K562 (cell line): ENCODE results near the gene BMAL2. TPM values are rescaled to one million over a fixed set of nuclear protein-coding genes. Genes with fewer than 3 reads are reported as not detected.

Experiments
- ATAC-seq: fragments of 200-7000 bp; cut with Tn5 transposase; 3 replicates; pipeline ENCODE4 v1.9.1; 2020; ENCODE audit warnings: moderate library complexity
- Bru-seq: library from RNA; stranded (reverse); fragments of 400-500 nt; gene quantifications from one replicate; lab custom pipeline; 2021; lab: Mats Ljungman, UMichigan
- BruChase-seq, 2 experiments: library from RNA; stranded (reverse); fragments of 400-500 nt; gene quantifications; one replicate each; lab custom pipeline; 2021; lab: Mats Ljungman, UMichigan
- BruUV-seq: library from RNA; stranded (reverse); fragments of 400-500 nt; replicated peaks from 2 replicates; lab custom pipeline; 2021; lab: Mats Ljungman, UMichigan
- CTCF ChIA-PET: fragments of 300-600 bp; formaldehyde crosslinking; extraction: SDS; loops from one replicate; lab custom pipeline; 2021; ENCODE audit warnings: low intra/inter-chr PET ratio; lab: Yijun Ruan, JAX
- POLR2A ChIA-PET: fragments of 300-600, 350-650 bp; sonication (Branson Sonifier 250); formaldehyde crosslinking; extraction: SDS; loops from one replicate; lab custom pipeline; 2021; ENCODE audit warnings: antibody characterized with exemption, inconsistent platforms; lab: Yijun Ruan, JAX
- DNase-seq, 4 experiments: peaks; one replicate each; pipeline versions ENCODE4 v3.0.0 to v3.0.0-alpha.2; 2011 to 2018; ENCODE audit warnings: low spot score in 3 of 4, mixed read lengths in 3 of 4; ENCODE audit errors: extremely low read depth in 1 of 4
- FAIRE-seq: peaks from 2 replicates; lab custom pipeline; 2011; peaks lifted over from hg19 to GRCh38; lab: Jason Lieb, UNC
- H2AFZ ChIP-seq: 2 replicates; pipeline ENCODE4 v1.6.0; 2011; ENCODE audit warnings: low read depth, low read length, control low read depth, inconsistent platforms
- H3K27ac ChIP-seq: fragments of 200-600 bp; 3 replicates; pipeline ENCODE4 v1.8.0; 2011; ENCODE audit warnings: low read depth, mild to moderate bottlenecking, control low read depth, inconsistent platforms, low read length, moderate library complexity, mixed read lengths; ENCODE audit errors: extremely low read depth
- H3K27me3 ChIP-seq, 2 experiments: fragments of 300-600 bp in 1 of 2; 2 replicates in 1 of 2; 3 replicates in 1 of 2; pipeline versions ENCODE4 v1.6.0 to v1.8.0; 2011; ENCODE audit warnings: inconsistent platforms in 2 of 2, low read length in 2 of 2, mild to moderate bottlenecking in 1 of 2, mixed read lengths in 1 of 2, moderate library complexity in 1 of 2; ENCODE audit not compliant: control insufficient read depth in 2 of 2, insufficient read depth in 2 of 2
- H3K36me3 ChIP-seq: fragments of 300-600 bp; 3 replicates; pipeline ENCODE4 v1.8.0; 2011; ENCODE audit warnings: mild to moderate bottlenecking, low read length, inconsistent platforms; ENCODE audit not compliant: control insufficient read depth, insufficient read depth
- H3K4me1 ChIP-seq, 2 experiments: fragments of 200-600 bp in 1 of 2; replicated peaks in 1 of 2; 2 replicates in 1 of 2; 3 replicates in 1 of 2; pipeline versions ENCODE4 v1.5.1 to v1.8.0; 2011; ENCODE audit warnings: inconsistent platforms in 2 of 2, low read length in 2 of 2, mild to moderate bottlenecking in 1 of 2, mixed read lengths in 1 of 2, moderate library complexity in 1 of 2; ENCODE audit not compliant: control insufficient read depth in 2 of 2, insufficient read depth in 2 of 2
- H3K4me2 ChIP-seq: 2 replicates; pipeline ENCODE4 v1.6.1; 2011; ENCODE audit warnings: low read length, control low read depth, inconsistent platforms, mixed read lengths; ENCODE audit not compliant: insufficient read depth
- H3K4me3 ChIP-seq: fragments of 200-600 bp; sonication (generic), shearing (Covaris generic); 2 replicates; pipeline ENCODE4 v1.5.1; 2016; ENCODE audit warnings: control low read depth, inconsistent platforms
- H3K79me2 ChIP-seq: fragments of 200-600 bp; 3 replicates; pipeline ENCODE4 v1.8.0; 2011; ENCODE audit warnings: low read length, inconsistent platforms; ENCODE audit not compliant: control insufficient read depth, insufficient read depth
- H3K9ac ChIP-seq, 2 experiments: 2 replicates each; pipeline versions ENCODE4 v1.6.0 to v1.6.1; 2011; ENCODE audit warnings: low read depth in 2 of 2, low read length in 2 of 2, control low read depth in 1 of 2, inconsistent platforms in 1 of 2, mild to moderate bottlenecking in 1 of 2, mixed read lengths in 1 of 2; ENCODE audit not compliant: insufficient read depth in 1 of 2
- H3K9me1 ChIP-seq: one replicate; pipeline ENCODE4 v1.6.0; 2011; ENCODE audit warnings: inconsistent platforms, mild to moderate bottlenecking, low read length, moderate library complexity; ENCODE audit not compliant: control insufficient read depth, insufficient read depth
- H3K9me3 ChIP-seq: replicated peaks from 2 replicates; pipeline ENCODE4 v1.5.1; 2011; ENCODE audit warnings: low read depth, low read length, inconsistent platforms; ENCODE audit not compliant: control insufficient read depth, insufficient read depth
- H4K20me1 ChIP-seq: replicated peaks from 2 replicates; pipeline ENCODE4 v1.6.1; 2011; ENCODE audit warnings: low read length, inconsistent platforms, mixed read lengths; ENCODE audit not compliant: control insufficient read depth, insufficient read depth
- EWSR1 ChIP-seq: fragments of 450-650 bp; IDR thresholded peaks from 2 replicates; pipeline ENCODE4 v1.6.1; 2018; ENCODE audit warnings: borderline replicate concordance, mild to moderate bottlenecking, low read depth, moderate library complexity; ENCODE audit not compliant: partially characterized antibody
- HNRNPK ChIP-seq: fragments of 200-400 bp; formaldehyde crosslinking; IDR thresholded peaks from one replicate; pipeline ENCODE4 v1.6.1; 2018; ENCODE audit warnings: mild to moderate bottlenecking, low read depth, low read length; ENCODE audit not compliant: poor library complexity, severe bottlenecking
- MLX ChIP-seq, 2 experiments: fragments of 450-650 bp in 1 of 2; sonication (generic) in 1 of 2; formaldehyde crosslinking; conservative IDR thresholded peaks; 2 replicates each; pipeline versions ENCODE4 v1.4.0 to v1.8.1; 2020 to 2022; ENCODE audit warnings: mild to moderate bottlenecking in 1 of 2, missing genetic modification reagents in 1 of 2
- SRF ChIP-seq, 2 experiments: fragments of 250-450, 450-650 bp in 1 of 2; sonication (Bioruptor Pico) in 1 of 2; sonication (generic) in 1 of 2; formaldehyde crosslinking; IDR thresholded peaks; 2 replicates each; pipeline versions ENCODE4 v1.5.0 to v1.5.1; 2020 to 2022; ENCODE audit warnings: mild to moderate bottlenecking in 1 of 2, missing genetic modification reagents in 1 of 2
- TCFL5 ChIP-seq: fragments of 250-450 bp; sonication (Bioruptor Pico); conservative IDR thresholded peaks from 2 replicates; pipeline ENCODE4 v1.6.1; 2021; ENCODE audit warnings: mild to moderate bottlenecking, moderate library complexity, matching md5 sums
- YY1 ChIP-seq, 3 experiments: IDR thresholded peaks; 2 replicates each; pipeline ENCODE4 v1.6.1; 2011; ENCODE audit warnings: low read length in 2 of 3, mild to moderate bottlenecking in 2 of 3, moderate library complexity in 2 of 3, borderline replicate concordance in 1 of 3, control low read depth in 1 of 3, low read depth in 1 of 3; ENCODE audit not compliant: insufficient read depth in 3 of 3, insufficient replicate concordance in 2 of 3, control insufficient read depth in 1 of 3, insufficient read length in 1 of 3; ENCODE audit errors: extremely low read depth in 1 of 3
- ZNF12 ChIP-seq: sonication (generic); formaldehyde crosslinking; IDR thresholded peaks from 2 replicates; pipeline ENCODE4 v1.4.0; 2020; ENCODE audit warnings: mild to moderate bottlenecking, missing genetic modification reagents
- ZNF354B ChIP-seq: fragments of 250-450 bp; sonication (Bioruptor Pico); IDR thresholded peaks from 2 replicates; pipeline ENCODE4 v1.4.0; 2020
- ZNF561 ChIP-seq: fragments of 450-650 bp; formaldehyde crosslinking; conservative IDR thresholded peaks from 2 replicates; pipeline ENCODE4 v1.4.0; 2020; ENCODE audit warnings: mild to moderate bottlenecking, moderate library complexity
- ZNF707 ChIP-seq: fragments of 250-450 bp; sonication (Bioruptor Pico); conservative IDR thresholded peaks from 2 replicates; pipeline ENCODE4 v1.8.0; 2022; ENCODE audit warnings: inconsistent platforms, mild to moderate bottlenecking, moderate library complexity
- ZNF766 ChIP-seq: fragments of 200-800 bp; sonication (Bioruptor generic); conservative IDR thresholded peaks from 2 replicates; pipeline ENCODE4 v1.6.1; 2016; ENCODE audit warnings: missing genetic modification characterization, missing compliant biosample characterization
- WGBS: fragments of 100-300 bp; shearing (Covaris generic); methylation state at CpG from one replicate; pipeline ENCODE4 v1.1.6; 2016; ENCODE audit warnings: low coverage, mixed read lengths; ENCODE audit not compliant: insufficient coverage; ENCODE audit errors: missing lambda C conversion rate; 5-methylcytosine and 5-hydroxymethylcytosine counted together
- in situ Hi-C: fragments of 300-500 bp; cut with MboI; formaldehyde crosslinking; loops from 4 replicates; pipeline ENCODE4 v1.15.0; 2018; ENCODE audit warnings: inconsistent platforms, mixed read lengths
- intact Hi-C: fragments of 100-400 bp; cut with micrococcal nuclease; formaldehyde crosslinking; loops from 2 replicates; pipeline ENCODE4 v1.14.2; 2022
- long read RNA-seq, 3 experiments: library from polyadenylated mRNA in 2 of 3; library from RNA in 1 of 3; unstranded in 2 of 3; stranded (forward) in 1 of 3; transcript quantifications; one replicate each; pipeline ENCODE4 v2.0.0, GENCODE V29; 2019 to 2022
- polyA minus RNA-seq, 3 experiments: library from RNA; depleted of rRNA, polyadenylated mRNA; stranded (reverse); fragments of >200 nt; gene quantifications; 2 replicates each; pipeline ENCODE4 v1.2.3, GENCODE V29; 2011
- polyA plus RNA-seq, 8 experiments: library from polyadenylated mRNA; depleted of rRNA in 4 of 8; stranded (reverse) in 5 of 8; unstranded in 3 of 8; fragments of >200 nt; fragmentation: Nextera tagmentation in 2 of 8; fragmentation: Illumina TruSeq in 1 of 8; extraction: Ambion mirVana in 2 of 8; extraction: Trizol in 1 of 8; gene quantifications; 2 replicates each; pipeline versions ENCODE4 v1.2.1 to v1.2.3, GENCODE V29; 2011 to 2014; ENCODE audit warnings: inconsistent platforms in 1 of 8, missing spikeins in 1 of 8
- total RNA-seq, 7 experiments: library from RNA; depleted of rRNA in 6 of 7; stranded (reverse); fragments of >200 nt in 6 of 7; fragmentation: Illumina TruSeq in 2 of 7; extraction: Trizol in 2 of 7; gene quantifications; 2 replicates each; pipeline versions ENCODE4 v1.2.1 to v1.2.3, GENCODE V29; 2011 to 2021; ENCODE audit warnings: low replicate concordance in 1 of 7
- TF ChIP-seq, protein P1 (sequence below): fragments of 200-800 bp; sonication (Bioruptor generic); IDR thresholded peaks from 2 replicates; pipeline ENCODE4 v1.6.1; 2017; ENCODE audit warnings: missing genetic modification characterization, missing compliant biosample characterization
- TF ChIP-seq, protein P2 (sequence below): sonication (generic); formaldehyde crosslinking; IDR thresholded peaks from 2 replicates; pipeline ENCODE4 v1.8.0; 2022; ENCODE audit warnings: mild to moderate bottlenecking, missing genetic modification reagents

BMAL2 gene
- not detected in 2 replicates for total RNA-seq (2011; cell fraction: chromatin; rRNA removed; ENCODE audit: low replicate concordance)
- total RNA-seq (2011; cell fraction: nucleolus; rRNA removed), result not detected in 2 replicates
- total RNA-seq (2011; cell fraction: nucleoplasm; rRNA removed), result 0.23 TPM in 1 of 2 replicates, not detected in the other
- total RNA-seq (2014; rRNA removed) (0.16 and 0.50 TPM in 2 replicates), total RNA-seq (2014; rRNA removed; fragmentation: Illumina TruSeq; extraction: Trizol) (0.62 and 0.70 TPM in 2 replicates), total RNA-seq (2015; rRNA removed; fragmentation: Illumina TruSeq; extraction: Trizol) (0.45 and 0.72 TPM in 2 replicates), total RNA-seq (2021) (0.38 and 0.60 TPM in 2 replicates), polyA plus RNA-seq (2011; rRNA removed) (0.16 and 1.1 TPM in 2 replicates), polyA plus RNA-seq (2014; fragmentation: Illumina TruSeq; extraction: Trizol) (0.40 and 0.42 TPM in 2 replicates), polyA plus RNA-seq (2014; fragmentation: Nextera tagmentation; extraction: Ambion mirVana) (under 1 TPM; 0.01 to 0.04 TPM), polyA plus RNA-seq (2014; rRNA removed) (0.13 and 0.17 TPM in 2 replicates), polyA minus RNA-seq (2011; rRNA and poly(A)+ RNA removed) (0.30 and 0.74 TPM in 2 replicates), Bru-seq, nascent RNA (percentile 35 among the genes with signal in this experiment), BruChase-seq, experiment 1, labeled RNA remaining after a 2-hour chase (percentile 32 among the genes with signal in this experiment), BruChase-seq, experiment 2, labeled RNA remaining after a 6-hour chase (percentile 31 among the genes with signal in this experiment)
- polyA plus RNA-seq (2011; cell fraction: cytosol; rRNA removed), result 0.04 TPM in 2 replicates
- polyA plus RNA-seq (2011; cell fraction: nucleus; rRNA removed), result 0.07 and 0.11 TPM in 2 replicates
- polyA plus RNA-seq (2012), result 0.35 and 0.36 TPM in 2 replicates
- 1.5 TPM in 1 of 2 replicates, not detected in the other for polyA minus RNA-seq (2011; cell fraction: cytosol; rRNA and poly(A)+ RNA removed)
- polyA minus RNA-seq (2011; cell fraction: nucleus; rRNA and poly(A)+ RNA removed), result 0.13 TPM in 1 of 2 replicates, not detected in the other
- long read RNA-seq, experiment 1, result 0 reads
- long read RNA-seq, experiment 2, result 0 reads
- long read RNA-seq, experiment 3, result 0 reads

DNA sequence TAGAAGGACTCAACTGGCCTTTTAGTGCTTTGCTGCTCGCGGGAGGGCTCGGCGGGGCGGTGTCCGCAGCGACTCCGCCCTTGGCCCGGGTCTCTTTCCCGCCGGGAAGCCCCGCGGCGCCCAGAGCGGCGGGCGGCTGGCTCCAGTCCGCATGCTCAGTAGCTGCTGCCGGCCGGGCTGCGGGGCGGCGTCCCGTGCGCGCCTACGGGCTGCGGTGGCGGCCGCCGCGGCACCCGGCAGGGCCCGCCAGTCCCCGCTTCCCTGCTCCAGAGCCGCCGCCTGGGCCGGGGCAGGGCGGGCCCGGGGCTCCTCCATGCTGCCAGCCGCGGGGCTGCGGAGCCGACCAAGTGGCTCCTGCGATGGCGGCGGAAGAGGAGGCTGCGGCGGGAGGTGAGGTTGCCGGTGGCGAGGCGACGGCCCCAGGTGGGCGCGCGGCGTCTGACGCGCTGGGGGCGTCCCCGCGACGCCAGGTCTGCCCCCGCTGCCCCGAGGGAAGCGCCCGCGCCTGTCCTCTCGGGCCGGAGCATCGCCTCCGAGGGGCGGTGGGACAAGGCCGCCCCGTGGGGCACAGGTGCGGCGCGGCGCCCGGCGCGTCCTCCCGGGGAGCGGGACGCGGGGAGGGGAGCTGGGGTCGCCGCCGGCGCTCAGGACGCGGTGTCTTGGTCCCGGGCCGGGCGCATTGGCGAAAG is at the start of gene BMAL2:
TSS of gene BMAL2 (plus strand) at position 123 of the 689 bp plus-strand sequence. CDS start at position 360, 237 bp downstream.
- peak; percentile 26 to 52 (median 44) for DNase-seq
- 7% methylated on average over 22 of the region's 96 CpGs for WGBS
- ChIA-PET POLR2A (interaction anchor here (0.7 to 1.1 kb wide), 2 partner anchors 8 to 110 kb away, joined by 3 read pairs; no protein-coding TSS in a partner anchor), CTCF (no interaction called here)
- H3K9me3 ChIP-seq, result no peaks in the 10 kb centered on the region
- peaks cover 11 to 13% of the 10 kb centered on the region in 2 experiments; a peak in 3 of 5 replicates for H3K4me1 ChIP-seq
- H3K79me2 ChIP-seq, result no peaks in the 10 kb centered on the region
- in situ Hi-C loops, result no loop called here
- peak; percentile 73 for ATAC-seq
- peak within 1 kb of the TSS; percentile 63; the same call in 1 of the 2 replicates for H2AFZ ChIP-seq
- intact Hi-C loops, result no loop called here
- H3K9ac ChIP-seq, result peak within 1 kb of the TSS in 1 of 2 experiments; percentile 61; a peak in 2 of 4 replicates
- peak within 1 kb of the TSS; percentile 28 for H3K4me3 ChIP-seq
- no peaks in the 10 kb centered on the region for H3K36me3 ChIP-seq
- FAIRE-seq, result no peak
- H3K27me3 ChIP-seq, result peaks cover 25 to 27% of the 10 kb centered on the region in 2 experiments
- H4K20me1 ChIP-seq, result no peaks in the 10 kb centered on the region
- no peak within 1 kb of the TSS for H3K27ac ChIP-seq
- H3K4me2 ChIP-seq, result peak within 1 kb of the TSS; percentile 41
- no peaks in the 10 kb centered on the region for H3K9me1 ChIP-seq
- no TSS peak for BruUV-seq
- TF ChIP-seq ZNF561 (CRISPR knock-in tag) (no peak), HNRNPK (no peak), TCFL5 (CRISPR knock-in tag) (no peak), ZNF707 (CRISPR knock-in tag) (no peak), ZNF766 (CRISPR knock-in tag) (no peak), ZNF354B (CRISPR knock-in tag) (no peak), EWSR1 (no peak), ZNF12 (no peak), MLX (CRISPR knock-in tag; conservative IDR thresholded peaks at IDR 0.05) (no peak), SRF (CRISPR knock-in tag; IDR thresholded peaks at IDR 0.05) (no peak), YY1 (IDR thresholded peaks at IDR 0.05; ENCODE audit: borderline replicate concordance in 1 of 3, control insufficient read depth in 1 of 3, extremely low read depth in 1 of 3, insufficient read depth in 3 of 3, insufficient read length in 1 of 3, insufficient replicate concordance in 2 of 3, low read depth in 1 of 3, low read length in 2 of 3) (peak in 1 of 3 experiments; percentile 13)
- TF ChIP-seq, protein P1, sequence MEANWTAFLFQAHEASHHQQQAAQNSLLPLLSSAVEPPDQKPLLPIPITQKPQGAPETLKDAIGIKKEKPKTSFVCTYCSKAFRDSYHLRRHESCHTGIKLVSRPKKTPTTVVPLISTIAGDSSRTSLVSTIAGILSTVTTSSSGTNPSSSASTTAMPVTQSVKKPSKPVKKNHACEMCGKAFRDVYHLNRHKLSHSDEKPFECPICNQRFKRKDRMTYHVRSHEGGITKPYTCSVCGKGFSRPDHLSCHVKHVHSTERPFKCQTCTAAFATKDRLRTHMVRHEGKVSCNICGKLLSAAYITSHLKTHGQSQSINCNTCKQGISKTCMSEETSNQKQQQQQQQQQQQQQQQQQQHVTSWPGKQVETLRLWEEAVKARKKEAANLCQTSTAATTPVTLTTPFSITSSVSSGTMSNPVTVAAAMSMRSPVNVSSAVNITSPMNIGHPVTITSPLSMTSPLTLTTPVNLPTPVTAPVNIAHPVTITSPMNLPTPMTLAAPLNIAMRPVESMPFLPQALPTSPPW (CRISPR knock-in tag), result no peak
- TF ChIP-seq, protein P2, sequence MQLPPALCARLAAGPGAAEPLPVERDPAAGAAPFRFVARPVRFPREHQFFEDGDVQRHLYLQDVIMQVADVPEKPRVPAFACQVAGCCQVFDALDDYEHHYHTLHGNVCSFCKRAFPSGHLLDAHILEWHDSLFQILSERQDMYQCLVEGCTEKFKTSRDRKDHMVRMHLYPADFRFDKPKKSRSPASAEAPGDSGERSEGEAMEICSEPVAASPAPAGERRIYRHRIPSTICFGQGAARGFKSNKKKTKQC (CRISPR knock-in tag), result 0 out of 2 replicates have a peak, but pooled peaks have one; percentile 35
